Panc1 (cell line): Measurements from ENCODE around the gene NLRP11. TPM values are rescaled to one million over a fixed set of nuclear protein-coding genes. Genes with fewer than 3 reads are reported as not detected.

Experiments used
- ATAC-seq: fragments of 200-7000 bp; cut with Tn5 transposase; 2 replicates; pipeline ENCODE4 v1.9.1; 2020; ENCODE audit warnings: mild to moderate bottlenecking, moderate library complexity
- BruUV-seq: library from RNA; stranded (reverse); fragments of 400-500 nt; replicated peaks from 2 replicates; lab custom pipeline; 2021; lab: Mats Ljungman, UMichigan
- CTCF ChIA-PET: fragments of 300-600 bp; sonication (Branson Sonifier 250); formaldehyde crosslinking; loops from one replicate; lab custom pipeline; 2022; ENCODE audit warnings: antibody characterized with exemption; lab: Charles Lee
- POLR2A ChIA-PET: fragments of 300-600 bp; sonication (Branson Sonifier 250); formaldehyde crosslinking; loops from one replicate; lab custom pipeline; 2022; ENCODE audit warnings: antibody characterized with exemption; lab: Charles Lee
- DNase-seq: peaks from one replicate; pipeline ENCODE4 v3.0.0-alpha.2; 2010; ENCODE audit warnings: low read depth, low spot score
- H3K27ac ChIP-seq: 2 replicates; pipeline ENCODE4 v1.5.1; 2011; ENCODE audit warnings: mild to moderate bottlenecking, low read length, inconsistent platforms
- H3K27me3 ChIP-seq: fragments of 200-500 bp; sonication (Bioruptor generic); 2 replicates; pipeline ENCODE4 v1.6.0; 2014; ENCODE audit warnings: low read length, inconsistent platforms; ENCODE audit not compliant: control insufficient read depth, insufficient read depth
- H3K36me3 ChIP-seq: fragments of 200-500 bp; sonication (Bioruptor generic); 2 replicates; pipeline ENCODE4 v1.5.1; 2014; ENCODE audit warnings: inconsistent platforms, mild to moderate bottlenecking, low read length, moderate library complexity; ENCODE audit not compliant: control insufficient read depth, insufficient read depth
- H3K4me1 ChIP-seq: 2 replicates; pipeline ENCODE4 v1.5.1; 2011; ENCODE audit warnings: inconsistent platforms, mild to moderate bottlenecking, low read length, moderate library complexity; ENCODE audit not compliant: control insufficient read depth, insufficient read depth
- H3K4me3 ChIP-seq, 2 experiments: 2 replicates each; pipeline ENCODE4 v1.5.1; 2011 to 2012; ENCODE audit warnings: low read depth in 2 of 2, low read length in 2 of 2, mild to moderate bottlenecking in 2 of 2, inconsistent platforms in 1 of 2, moderate library complexity in 1 of 2
- H3K9me3 ChIP-seq: fragments of 200-500 bp; sonication (Bioruptor generic); 2 replicates; pipeline ENCODE4 v1.5.1; 2014; ENCODE audit warnings: low read depth, mild to moderate bottlenecking, inconsistent platforms, low read length, moderate library complexity; ENCODE audit not compliant: control insufficient read depth, insufficient read depth
- CTCF ChIP-seq: fragments of 450-650 bp; IDR thresholded peaks from 2 replicates; pipeline ENCODE4 v1.5.1; 2017; ENCODE audit warnings: mild to moderate bottlenecking
- POLR2AphosphoS5 ChIP-seq: IDR thresholded peaks from 2 replicates; pipeline ENCODE4 v1.6.1; 2012; ENCODE audit warnings: mild to moderate bottlenecking, low read depth, low read length, moderate library complexity
- SIN3A ChIP-seq: IDR thresholded peaks from 2 replicates; pipeline ENCODE4 v1.6.1; 2012; ENCODE audit warnings: low read depth, mild to moderate bottlenecking, low read length, moderate library complexity, borderline replicate concordance; ENCODE audit not compliant: insufficient read depth
- TCF7L2 ChIP-seq: IDR thresholded peaks from 2 replicates; pipeline ENCODE4 v1.6.1; 2011; ENCODE audit warnings: mild to moderate bottlenecking, low read depth, low read length, inconsistent platforms
- in situ Hi-C: cut with HindIII; loops from 2 replicates; pipeline ENCODE4 v1.10.0; 2016; ENCODE audit warnings: low sequenced_read_pairs, low pct_unique_long_range_greater_than_20kb
- intact Hi-C: fragments of 100-400 bp; cut with micrococcal nuclease; formaldehyde crosslinking; loops from one replicate; pipeline ENCODE4 v1.10.0; 2022; ENCODE audit not compliant: unreplicated experiment
- total RNA-seq: library from RNA; stranded (reverse); gene quantifications from one replicate; pipeline ENCODE4 v1.2.1, GENCODE V29; 2021; ENCODE audit not compliant: unreplicated experiment
- TF ChIP-seq, protein P1 (sequence below), 2 experiments: IDR thresholded peaks; 2 replicates each; pipeline ENCODE4 v1.6.1; 2011 to 2012; ENCODE audit warnings: low read depth in 2 of 2, control low read depth in 1 of 2, low read length in 1 of 2, mild to moderate bottlenecking in 1 of 2, moderate library complexity in 1 of 2; ENCODE audit not compliant: insufficient read depth in 1 of 2

The NLRP11 gene
- total RNA-seq, 1 experiment from 2014 or later, result 0.18 TPM

GRCh38 chr19:55838906-55839305 lies 7.1 kb upstream of the NLRP11 start:
- H3K36me3 ChIP-seq, result no peaks in the 10 kb centered on the region
- H3K4me3 ChIP-seq, result no peak overlapping the region
- intact Hi-C loops, result no loop called here
- no peak overlapping the region for H3K27ac ChIP-seq
- POLR2A ChIA-PET, result no interaction called here
- H3K4me1 ChIP-seq, result no peaks in the 10 kb centered on the region
- TF ChIP-seq POLR2AphosphoS5, result no peak
- no peak for TF ChIP-seq SIN3A
- TF ChIP-seq CTCF, result no peak
- TF ChIP-seq, protein P1, sequence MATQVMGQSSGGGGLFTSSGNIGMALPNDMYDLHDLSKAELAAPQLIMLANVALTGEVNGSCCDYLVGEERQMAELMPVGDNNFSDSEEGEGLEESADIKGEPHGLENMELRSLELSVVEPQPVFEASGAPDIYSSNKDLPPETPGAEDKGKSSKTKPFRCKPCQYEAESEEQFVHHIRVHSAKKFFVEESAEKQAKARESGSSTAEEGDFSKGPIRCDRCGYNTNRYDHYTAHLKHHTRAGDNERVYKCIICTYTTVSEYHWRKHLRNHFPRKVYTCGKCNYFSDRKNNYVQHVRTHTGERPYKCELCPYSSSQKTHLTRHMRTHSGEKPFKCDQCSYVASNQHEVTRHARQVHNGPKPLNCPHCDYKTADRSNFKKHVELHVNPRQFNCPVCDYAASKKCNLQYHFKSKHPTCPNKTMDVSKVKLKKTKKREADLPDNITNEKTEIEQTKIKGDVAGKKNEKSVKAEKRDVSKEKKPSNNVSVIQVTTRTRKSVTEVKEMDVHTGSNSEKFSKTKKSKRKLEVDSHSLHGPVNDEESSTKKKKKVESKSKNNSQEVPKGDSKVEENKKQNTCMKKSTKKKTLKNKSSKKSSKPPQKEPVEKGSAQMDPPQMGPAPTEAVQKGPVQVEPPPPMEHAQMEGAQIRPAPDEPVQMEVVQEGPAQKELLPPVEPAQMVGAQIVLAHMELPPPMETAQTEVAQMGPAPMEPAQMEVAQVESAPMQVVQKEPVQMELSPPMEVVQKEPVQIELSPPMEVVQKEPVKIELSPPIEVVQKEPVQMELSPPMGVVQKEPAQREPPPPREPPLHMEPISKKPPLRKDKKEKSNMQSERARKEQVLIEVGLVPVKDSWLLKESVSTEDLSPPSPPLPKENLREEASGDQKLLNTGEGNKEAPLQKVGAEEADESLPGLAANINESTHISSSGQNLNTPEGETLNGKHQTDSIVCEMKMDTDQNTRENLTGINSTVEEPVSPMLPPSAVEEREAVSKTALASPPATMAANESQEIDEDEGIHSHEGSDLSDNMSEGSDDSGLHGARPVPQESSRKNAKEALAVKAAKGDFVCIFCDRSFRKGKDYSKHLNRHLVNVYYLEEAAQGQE (IDR thresholded peaks at IDR 0.05; ENCODE audit: insufficient read depth in 1 of 2, low read depth in 2 of 2, low read length in 1 of 2), result no peak
- no peak for TF ChIP-seq TCF7L2
- H3K9me3 ChIP-seq, result no peaks in the 10 kb centered on the region
- peaks cover 16% of the 10 kb centered on the region for H3K27me3 ChIP-seq
- CTCF ChIA-PET, result no interaction called here
- no peak for DNase-seq
- ATAC-seq, result no peak
- in situ Hi-C loops, result no loop called here
- no TSS peak for BruUV-seq

- intact Hi-C loops (no loop called here), in situ Hi-C loops (no loop called here)
- DNase-seq, result no peak
- ChIA-PET CTCF (no interaction called here), POLR2A (no interaction called here)
- ATAC-seq, result no peak
- no peak for TF ChIP-seq CTCF
- no peak for TF ChIP-seq SIN3A
- TF ChIP-seq, protein P1 (IDR thresholded peaks at IDR 0.05; ENCODE audit: insufficient read depth in 1 of 2, low read depth in 2 of 2, low read length in 1 of 2), result no peak
- TF ChIP-seq TCF7L2, result no peak
- TF ChIP-seq POLR2AphosphoS5, result no peak
- Histone ChIP-seq H3K9me3 (no peaks in the 10 kb centered on the region), H3K27ac (no peak overlapping the region), H3K27me3 (peaks cover 17% of the 10 kb centered on the region), H3K4me1 (no peaks in the 10 kb centered on the region), H3K4me3 (no peak overlapping the region), H3K36me3 (no peaks in the 10 kb centered on the region)
- no TSS peak for BruUV-seq
Observed at GRCh38 chr19:55838251-55838650, 6.5 kb upstream of the NLRP11 start.
